Keratinocyte (primary cell): ENCODE measurements around the gene MC2R. TPM values are rescaled to one million over a fixed set of nuclear protein-coding genes. Genes with fewer than 3 reads are reported as not detected.

Experiments used
- DNase-seq: peaks from one replicate; pipeline ENCODE4 v3.0.0-alpha.2; 2011; ENCODE audit warnings: low read depth, missing footprints, low spot score
- FAIRE-seq: peaks from 2 replicates; lab custom pipeline; 2011; peaks lifted over from hg19 to GRCh38; lab: Jason Lieb, UNC
- H2AFZ ChIP-seq: 2 replicates; pipeline ENCODE4 v1.6.0; 2012; ENCODE audit warnings: low read length, control low read depth, inconsistent platforms; ENCODE audit not compliant: control insufficient read depth
- H3K27ac ChIP-seq: 2 replicates; pipeline ENCODE4 v1.5.1; 2011; ENCODE audit warnings: low read length; ENCODE audit not compliant: control insufficient read depth, insufficient read depth
- H3K27me3 ChIP-seq: 3 replicates; pipeline ENCODE4 v1.6.0; 2011; ENCODE audit warnings: low read length; ENCODE audit not compliant: control insufficient read depth, insufficient read depth; ENCODE audit errors: extremely low read depth
- H3K36me3 ChIP-seq, 2 experiments: 2 replicates in 1 of 2; 3 replicates in 1 of 2; pipeline ENCODE4 v1.5.1; 2011; ENCODE audit warnings: low read length in 2 of 2, mild to moderate bottlenecking in 1 of 2; ENCODE audit not compliant: control insufficient read depth in 2 of 2, insufficient read depth in 2 of 2; ENCODE audit errors: extremely low read depth in 1 of 2
- H3K4me1 ChIP-seq: 3 replicates; pipeline ENCODE4 v1.5.1; 2011; ENCODE audit warnings: low read length; ENCODE audit not compliant: control insufficient read depth, insufficient read depth; ENCODE audit errors: extremely low read depth
- H3K4me2 ChIP-seq: 3 replicates; pipeline ENCODE4 v1.6.0; 2011; ENCODE audit warnings: low read depth, low read length; ENCODE audit not compliant: control insufficient read depth, insufficient read depth; ENCODE audit errors: extremely low read depth
- H3K4me3 ChIP-seq, 3 experiments: fragments of 200-600 bp in 1 of 3; sonication (generic) in 1 of 3; 2 replicates in 2 of 3; 3 replicates in 1 of 3; pipeline ENCODE4 v1.5.1; 2011 to 2016; ENCODE audit warnings: low read length in 3 of 3, mild to moderate bottlenecking in 3 of 3, control low read depth in 2 of 3, inconsistent platforms in 1 of 3, low read depth in 1 of 3, mixed read lengths in 1 of 3, mixed run types in 1 of 3, moderate library complexity in 1 of 3; ENCODE audit not compliant: control insufficient read depth in 2 of 3, insufficient read depth in 2 of 3; ENCODE audit errors: extremely low read depth in 1 of 3
- H3K79me2 ChIP-seq: 2 replicates; pipeline ENCODE4 v1.6.0; 2012; ENCODE audit warnings: low read length; ENCODE audit not compliant: control insufficient read depth, insufficient read depth
- H3K9ac ChIP-seq: 3 replicates; pipeline ENCODE4 v1.6.0; 2011; ENCODE audit warnings: low read length; ENCODE audit not compliant: control insufficient read depth, insufficient read depth; ENCODE audit errors: extremely low read depth
- H3K9me1 ChIP-seq: 3 replicates; pipeline ENCODE4 v1.6.0; 2011; ENCODE audit warnings: low read length; ENCODE audit not compliant: control insufficient read depth, insufficient read depth; ENCODE audit errors: extremely low read depth
- H3K9me3 ChIP-seq: 2 replicates; pipeline ENCODE4 v1.5.1; 2012; ENCODE audit warnings: low read depth, low read length; ENCODE audit not compliant: control insufficient read depth
- H4K20me1 ChIP-seq: 3 replicates; pipeline ENCODE4 v1.6.0; 2011; ENCODE audit warnings: low read length; ENCODE audit not compliant: control insufficient read depth, insufficient read depth; ENCODE audit errors: extremely low read depth
- EZH2 ChIP-seq: IDR thresholded peaks from one replicate; pipeline ENCODE4 v1.6.1; 2012; ENCODE audit warnings: inconsistent platforms, mild to moderate bottlenecking, low read length, moderate library complexity
- dilution Hi-C: fragments of 300-500 bp; cut with MboI; formaldehyde crosslinking; loops from one replicate; pipeline ENCODE4 v1.7.0; 2020; ENCODE audit warnings: low sequenced_read_pairs; ENCODE audit not compliant: extremely low pct_ligation_motif_present
- polyA minus RNA-seq, 3 experiments: library from RNA; depleted of rRNA, polyadenylated mRNA; stranded (reverse); fragments of >200 nt; gene quantifications; 1 replicate in 1 of 3; 2 replicates in 1 of 3; 3 replicates in 1 of 3; pipeline ENCODE4 v1.2.3, GENCODE V29; 2011
- polyA plus RNA-seq, 5 experiments: library from polyadenylated mRNA; depleted of rRNA in 3 of 5; stranded (reverse) in 3 of 5; stranded (forward) in 1 of 5; unstranded in 1 of 5; fragments of >200 nt; gene quantifications; 1 replicate in 1 of 5; 2 replicates in 3 of 5; 3 replicates in 1 of 5; pipeline versions ENCODE4 v1.2.1 to v1.2.3, GENCODE V29; 2011 to 2012; ENCODE audit warnings: missing spikeins in 2 of 5, low read depth in 1 of 5, low replicate concordance in 1 of 5
- TF ChIP-seq, protein P1 (sequence below), 3 experiments: IDR thresholded peaks in 1 of 3; conservative IDR thresholded peaks in 1 of 3; optimal IDR thresholded peaks in 1 of 3; 2 replicates in 2 of 3; 3 replicates in 1 of 3; pipeline versions ENCODE3 to v1.5.1; 2011; ENCODE audit warnings: low read length in 3 of 3, mild to moderate bottlenecking in 3 of 3, moderate library complexity in 2 of 3, control low read depth in 1 of 3, inconsistent platforms in 1 of 3; ENCODE audit not compliant: insufficient read depth in 2 of 3; ENCODE audit errors: extremely low read depth in 1 of 3

Gene MC2R
- not detected in 3 replicates for polyA plus RNA-seq
- not detected for polyA plus RNA-seq (2011; ENCODE audit: low read depth)
- polyA plus RNA-seq (2011; cell fraction: cytosol; rRNA removed), result not detected in 2 replicates
- polyA plus RNA-seq (2011; cell fraction: nucleus; rRNA removed), result not detected in 2 replicates
- not detected in 2 replicates for polyA plus RNA-seq (2012; ENCODE audit: low replicate concordance)
- not detected in 3 replicates for polyA minus RNA-seq
- not detected for polyA minus RNA-seq (2011; cell fraction: cytosol; rRNA and poly(A)+ RNA removed)
- polyA minus RNA-seq (2011; cell fraction: nucleus; rRNA and poly(A)+ RNA removed), result not detected in 2 replicates

DNA sequence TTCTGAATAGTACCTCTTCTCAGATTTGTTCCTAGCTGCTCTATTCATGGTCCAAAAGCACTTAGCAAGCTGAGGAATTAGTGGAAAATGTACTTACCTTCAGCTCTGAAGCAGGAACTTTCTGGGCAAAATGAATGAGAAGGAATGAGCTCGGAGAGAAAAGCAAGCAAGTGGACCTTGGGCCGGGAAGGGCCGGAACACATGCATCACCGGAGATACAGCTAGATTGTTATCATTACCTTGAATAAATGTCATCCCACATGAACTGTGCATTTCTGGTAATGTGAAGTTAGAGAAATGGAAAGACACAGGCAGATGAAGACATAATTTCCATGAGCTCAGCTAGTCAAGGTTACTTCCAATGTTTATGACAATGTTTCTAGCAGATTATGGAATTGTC, at the start of gene MC2R:
Gene MC2R (minus strand): TSS at position 146 of the 400 bp plus-strand sequence. CDS start 30,018 bp downstream, outside the sequence.
- H3K9ac ChIP-seq, result no peak within 1 kb of the TSS
- no peaks in the 10 kb centered on the region for H3K9me1 ChIP-seq
- no peak within 1 kb of the TSS for H3K4me2 ChIP-seq
- no peak within 1 kb of the TSS for H3K4me3 ChIP-seq
- no peaks in the 10 kb centered on the region for H4K20me1 ChIP-seq
- H3K79me2 ChIP-seq, result no peaks in the 10 kb centered on the region
- DNase-seq (no peak), FAIRE-seq (no peak)
- no peaks in the 10 kb centered on the region for H3K36me3 ChIP-seq
- no peak within 1 kb of the TSS for H2AFZ ChIP-seq
- dilution Hi-C loops, result no loop called here
- no peak within 1 kb of the TSS for H3K27ac ChIP-seq
- H3K9me3 ChIP-seq, result peaks cover 4% of the 10 kb centered on the region
- TF ChIP-seq, protein P1, sequence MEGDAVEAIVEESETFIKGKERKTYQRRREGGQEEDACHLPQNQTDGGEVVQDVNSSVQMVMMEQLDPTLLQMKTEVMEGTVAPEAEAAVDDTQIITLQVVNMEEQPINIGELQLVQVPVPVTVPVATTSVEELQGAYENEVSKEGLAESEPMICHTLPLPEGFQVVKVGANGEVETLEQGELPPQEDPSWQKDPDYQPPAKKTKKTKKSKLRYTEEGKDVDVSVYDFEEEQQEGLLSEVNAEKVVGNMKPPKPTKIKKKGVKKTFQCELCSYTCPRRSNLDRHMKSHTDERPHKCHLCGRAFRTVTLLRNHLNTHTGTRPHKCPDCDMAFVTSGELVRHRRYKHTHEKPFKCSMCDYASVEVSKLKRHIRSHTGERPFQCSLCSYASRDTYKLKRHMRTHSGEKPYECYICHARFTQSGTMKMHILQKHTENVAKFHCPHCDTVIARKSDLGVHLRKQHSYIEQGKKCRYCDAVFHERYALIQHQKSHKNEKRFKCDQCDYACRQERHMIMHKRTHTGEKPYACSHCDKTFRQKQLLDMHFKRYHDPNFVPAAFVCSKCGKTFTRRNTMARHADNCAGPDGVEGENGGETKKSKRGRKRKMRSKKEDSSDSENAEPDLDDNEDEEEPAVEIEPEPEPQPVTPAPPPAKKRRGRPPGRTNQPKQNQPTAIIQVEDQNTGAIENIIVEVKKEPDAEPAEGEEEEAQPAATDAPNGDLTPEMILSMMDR (optimal IDR thresholded peaks at IDR 0.05 in 1 of 3, IDR thresholded peaks at IDR 0.05 in 1 of 3, conservative IDR thresholded peaks at IDR 0.05 in 1 of 3; ENCODE audit: extremely low read depth in 1 of 3, insufficient read depth in 2 of 3, low read length in 3 of 3), result no peak
- no peak for TF ChIP-seq EZH2
- H3K4me1 ChIP-seq, result no peaks in the 10 kb centered on the region
- no peaks in the 10 kb centered on the region for H3K27me3 ChIP-seq

DNA sequence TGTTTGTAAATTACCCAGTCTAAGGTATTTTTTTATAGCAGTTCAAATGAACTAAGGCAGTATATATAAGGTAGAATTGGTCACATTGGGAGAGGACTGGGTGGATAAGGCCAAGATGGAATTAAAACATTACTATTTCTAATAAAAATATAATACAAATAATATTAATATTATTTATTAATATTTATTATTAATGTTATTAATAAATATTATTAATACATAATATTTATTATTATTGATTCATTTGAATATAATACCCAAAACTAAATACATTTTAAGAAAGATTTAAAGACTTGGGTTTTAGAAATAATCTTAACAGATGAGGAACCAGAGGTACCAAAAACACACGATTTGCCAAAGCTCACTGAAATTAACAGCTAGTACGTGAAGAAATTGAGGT, 30.5 kb upstream of the MC2R start:
- Histone ChIP-seq H3K9me1 (no peaks in the 10 kb centered on the region), H3K79me2 (no peaks in the 10 kb centered on the region), H3K4me3 (no peak overlapping the region), H3K4me2 (no peak overlapping the region), H3K27me3 (no peaks in the 10 kb centered on the region), H3K9ac (no peak overlapping the region), H2AFZ (no peak overlapping the region), H3K9me3 (no peaks in the 10 kb centered on the region), H4K20me1 (no peaks in the 10 kb centered on the region), H3K36me3 (no peaks in the 10 kb centered on the region), H3K4me1 (no peaks in the 10 kb centered on the region), H3K27ac (no peak overlapping the region)
- FAIRE-seq (no peak), DNase-seq (no peak)
- TF ChIP-seq, protein P1 (optimal IDR thresholded peaks at IDR 0.05 in 1 of 3, IDR thresholded peaks at IDR 0.05 in 1 of 3, conservative IDR thresholded peaks at IDR 0.05 in 1 of 3; ENCODE audit: extremely low read depth in 1 of 3, insufficient read depth in 2 of 3, low read length in 3 of 3), result no peak
- TF ChIP-seq EZH2, result no peak
- dilution Hi-C loops, result no loop called here
